Measurements from ENCODE around the gene SLC19A2.

- TF ChIP-seq CTCF (IDR thresholded peaks at IDR 0.05) (no peak), POLR2A (IDR thresholded peaks at IDR 0.05) (no peak)
Observed at GRCh38 chr1:169491845-169492281, 6.1 kb upstream of the SLC19A2 start.

Measured in prostate gland (tissue), 2 donors.